A549 (cell line): ENCODE data around the gene DEFB128. TPM values are rescaled to one million over a fixed set of nuclear protein-coding genes. Genes with fewer than 3 reads are reported as not detected.

Experiments used
- ATAC-seq, 2 experiments: fragments of 200-7000 bp in 1 of 2; fragments of >200 bp in 1 of 2; cut with Nextera tagmentation in 1 of 2; cut with Tn5 transposase in 1 of 2; 3 replicates each; pipeline versions ENCODE4 v1.8.0 to v1.9.1; 2018 to 2020; ENCODE audit warnings: mild to moderate bottlenecking in 1 of 2, moderate library complexity in 1 of 2
- CTCF ChIA-PET: fragments of 300-600 bp; sonication (Branson Sonifier 250); formaldehyde crosslinking; extraction: SDS; loops from one replicate; lab custom pipeline; 2021; ENCODE audit warnings: antibody characterized with exemption, inconsistent platforms; lab: Yijun Ruan, JAX
- POLR2A ChIA-PET: fragments of 350-600 bp; formaldehyde crosslinking; extraction: SDS; loops from one replicate; lab custom pipeline; 2021; ENCODE audit warnings: antibody characterized with exemption, inconsistent platforms; lab: Yijun Ruan, JAX
- DNase-seq, 2 experiments: peaks; one replicate each; pipeline versions ENCODE4 v3.0.0 to v3.0.0-alpha.2; 2011 to 2016; ENCODE audit warnings: low read depth in 1 of 2, low spot score in 1 of 2
- FAIRE-seq: peaks from 2 replicates; lab custom pipeline; 2011; peaks lifted over from hg19 to GRCh38; lab: Jason Lieb, UNC
- H3K27ac ChIP-seq, 2 experiments: fragments of >200 bp; sonication (Bioruptor Twin); formaldehyde crosslinking; 3 replicates each; pipeline ENCODE4 v1.5.1; 2016 to 2017
- H3K4me1 ChIP-seq: fragments of >200 bp; sonication (Bioruptor Twin); formaldehyde crosslinking; 3 replicates; pipeline ENCODE4 v1.6.1; 2016
- H3K4me2 ChIP-seq: fragments of >200 bp; sonication (Bioruptor Twin); formaldehyde crosslinking; 3 replicates; pipeline ENCODE4 v1.6.1; 2016
- H3K4me3 ChIP-seq: fragments of >200 bp; sonication (Bioruptor Twin); formaldehyde crosslinking; 3 replicates; pipeline ENCODE4 v1.5.1; 2016
- H3K9me3 ChIP-seq: fragments of >200 bp; sonication (Bioruptor Twin); formaldehyde crosslinking; 3 replicates; pipeline ENCODE4 v1.6.1; 2016
- CBX2 ChIP-seq: fragments of 200-600 bp; sonication (generic); IDR thresholded peaks from 2 replicates; pipeline ENCODE4 v1.6.1; 2016; ENCODE audit warnings: low read depth, mild to moderate bottlenecking, borderline replicate concordance
- CBX8 ChIP-seq: fragments of 200-600 bp; sonication (generic); IDR thresholded peaks from 2 replicates; pipeline ENCODE4 v1.6.1; 2016
- CHD2 ChIP-seq: fragments of 150-350 bp; IDR thresholded peaks from 2 replicates; pipeline ENCODE4 v1.6.1; 2014; ENCODE audit warnings: low read length; ENCODE audit not compliant: partially characterized antibody
- CHD4 ChIP-seq: fragments of 200-600 bp; sonication (generic); IDR thresholded peaks from 2 replicates; pipeline ENCODE4 v1.6.1; 2016; ENCODE audit warnings: antibody characterized with exemption, mild to moderate bottlenecking, borderline replicate concordance
- CTCF ChIP-seq: fragments of >200 bp; sonication (Bioruptor Twin); formaldehyde crosslinking; IDR thresholded peaks from 3 replicates; pipeline ENCODE4 v1.5.1; 2016
- EHMT2 ChIP-seq: fragments of 200-600 bp; sonication (generic); IDR thresholded peaks from 2 replicates; pipeline ENCODE4 v1.6.1; 2016; ENCODE audit warnings: antibody characterized with exemption, low read depth, mild to moderate bottlenecking, moderate library complexity
- EP300 ChIP-seq, 2 experiments: fragments of >200 bp; sonication (Bioruptor Twin); formaldehyde crosslinking; IDR thresholded peaks; 2 replicates in 1 of 2; 3 replicates in 1 of 2; pipeline ENCODE4 v1.6.1; 2016 to 2017
- ESRRA ChIP-seq: fragments of 150-350 bp; IDR thresholded peaks from 2 replicates; pipeline ENCODE4 v1.6.1; 2014; ENCODE audit warnings: mild to moderate bottlenecking, low read length, borderline replicate concordance
- FOSB ChIP-seq: fragments of 250-450 bp; sonication (Bioruptor Pico); IDR thresholded peaks from 2 replicates; pipeline ENCODE4 v1.5.0; 2020; ENCODE audit warnings: mild to moderate bottlenecking, moderate library complexity
- FOSL2 ChIP-seq, 2 experiments: fragments of 450-650 bp in 1 of 2; fragments of >200 bp in 1 of 2; sonication (Bioruptor Twin) in 1 of 2; formaldehyde crosslinking; IDR thresholded peaks; 2 replicates each; pipeline versions ENCODE4 v1.5.0 to v1.6.1; 2016 to 2020; ENCODE audit warnings: mild to moderate bottlenecking in 1 of 2, moderate library complexity in 1 of 2
- HDAC2 ChIP-seq: fragments of 200-600 bp; sonication (generic); IDR thresholded peaks from 2 replicates; pipeline ENCODE4 v1.6.1; 2016
- HEYL ChIP-seq: fragments of 250-450 bp; sonication (Bioruptor Pico); IDR thresholded peaks from 2 replicates; pipeline ENCODE4 v1.8.0; 2021; ENCODE audit warnings: mild to moderate bottlenecking, moderate library complexity
- HOXB13 ChIP-seq: fragments of 250-450 bp; sonication (Bioruptor Pico); IDR thresholded peaks from 2 replicates; pipeline ENCODE4 v1.5.0; 2020; ENCODE audit warnings: low read depth, mild to moderate bottlenecking, moderate library complexity
- HOXB5 ChIP-seq: fragments of 250-450 bp; sonication (Bioruptor Pico); IDR thresholded peaks from 2 replicates; pipeline ENCODE4 v1.5.0; 2020; ENCODE audit warnings: mild to moderate bottlenecking, moderate library complexity
- JUNB ChIP-seq: fragments of >200 bp; sonication (Bioruptor Twin); formaldehyde crosslinking; IDR thresholded peaks from 2 replicates; pipeline ENCODE4 v1.6.1; 2016
- KDM1A ChIP-seq: fragments of 200-600 bp; sonication (generic); IDR thresholded peaks from 2 replicates; pipeline ENCODE4 v1.6.1; 2016; ENCODE audit warnings: low read depth, mild to moderate bottlenecking
- MYC ChIP-seq: IDR thresholded peaks from 2 replicates; pipeline ENCODE4 v1.6.1; 2012; ENCODE audit warnings: mild to moderate bottlenecking, inconsistent platforms, low read length, improper control_type of control experiment, borderline replicate concordance
- NPAS2 ChIP-seq: fragments of 250-450 bp; sonication (Bioruptor Pico); IDR thresholded peaks from 2 replicates; pipeline ENCODE4 v1.8.0; 2022; ENCODE audit warnings: mild to moderate bottlenecking, moderate library complexity, borderline replicate concordance
- NR3C1 ChIP-seq: fragments of >200 bp; sonication (Bioruptor Twin); formaldehyde crosslinking; IDR thresholded peaks from 3 replicates; pipeline ENCODE4 v1.6.1; 2017
- PHF8 ChIP-seq: fragments of 200-600 bp; sonication (generic); IDR thresholded peaks from 2 replicates; pipeline ENCODE4 v1.6.1; 2016; ENCODE audit warnings: low read depth, mild to moderate bottlenecking, antibody characterized with exemption, moderate library complexity, borderline replicate concordance
- POLR2A ChIP-seq: IDR thresholded peaks from 2 replicates; pipeline ENCODE4 v1.6.1; 2012; ENCODE audit warnings: mild to moderate bottlenecking, low read length
- RCOR1 ChIP-seq: fragments of 150-350 bp; IDR thresholded peaks from 2 replicates; pipeline ENCODE4 v1.6.1; 2014; ENCODE audit warnings: antibody characterized with exemption, low read length, low read depth
- RFX5 ChIP-seq: fragments of 450-650 bp; IDR thresholded peaks from 2 replicates; pipeline ENCODE4 v1.7.1; 2014; ENCODE audit warnings: antibody characterized with exemption, mild to moderate bottlenecking, moderate library complexity
- RNF2 ChIP-seq: fragments of 200-600 bp; sonication (generic); IDR thresholded peaks from 2 replicates; pipeline ENCODE4 v1.6.1; 2016; ENCODE audit warnings: low read depth, mild to moderate bottlenecking, antibody characterized with exemption, moderate library complexity, borderline replicate concordance
- SMC3 ChIP-seq: fragments of >200 bp; sonication (Bioruptor Twin); formaldehyde crosslinking; IDR thresholded peaks from 3 replicates; pipeline ENCODE4 v1.6.1; 2018; ENCODE audit warnings: inconsistent platforms
- SREBF2 ChIP-seq: fragments of 450-650 bp; IDR thresholded peaks from 2 replicates; pipeline ENCODE4 v1.6.1; 2014; ENCODE audit warnings: mild to moderate bottlenecking, moderate library complexity
- TFCP2L1 ChIP-seq: fragments of 250-450 bp; sonication (Bioruptor Pico); IDR thresholded peaks from 2 replicates; pipeline ENCODE4 v1.5.0; 2021; ENCODE audit warnings: mild to moderate bottlenecking
- ZC3H11A ChIP-seq: fragments of 450-650 bp; IDR thresholded peaks from 2 replicates; pipeline ENCODE4 v1.6.1; 2014; ENCODE audit warnings: antibody characterized with exemption, mild to moderate bottlenecking
- ZNF302 ChIP-seq: fragments of 250-450 bp; sonication (Bioruptor Pico); IDR thresholded peaks from 2 replicates; pipeline ENCODE4 v1.9.0; 2021; ENCODE audit warnings: inconsistent platforms, mild to moderate bottlenecking, moderate library complexity
- WGBS: methylation state at CpG from one replicate; pipeline ENCODE4 v1.1.6; 2017; ENCODE audit errors: missing lambda C conversion rate; 5-methylcytosine and 5-hydroxymethylcytosine counted together
- polyA plus RNA-seq, 4 experiments: library from polyadenylated mRNA; depleted of rRNA in 3 of 4; stranded (reverse); fragments of >200 nt; fragmentation: RNase III in 1 of 4; extraction: RNeasy Plus Mini Kit Qiagen cat#74134 plus additional on column Dnase treatment in 1 of 4; gene quantifications; 2 replicates in 3 of 4; 3 replicates in 1 of 4; pipeline ENCODE4 v1.2.3, GENCODE V29; 2011 to 2017
- TF ChIP-seq, protein P1 (sequence below): fragments of 250-450 bp; sonication (Bioruptor Pico); IDR thresholded peaks from 2 replicates; pipeline ENCODE4 v1.5.0; 2021; ENCODE audit warnings: mild to moderate bottlenecking, moderate library complexity, borderline replicate concordance
- TF ChIP-seq, protein P2 (sequence below): fragments of 450-650 bp; IDR thresholded peaks from 2 replicates; pipeline ENCODE4 v1.6.1; 2014; ENCODE audit warnings: antibody characterized with exemption
- TF ChIP-seq, protein P3 (sequence below): IDR thresholded peaks from 2 replicates; pipeline ENCODE4 v1.6.1; 2012; ENCODE audit warnings: low read depth, borderline replicate concordance

Gene DEFB128
- polyA plus RNA-seq, 2 of the 4 experiments (the other 2 are of a cell fraction) = not detected

GRCh38 chr20:210809-211502, 21.4 kb upstream of the DEFB128 start:
- ATAC-seq = peak in 1 of 2 experiments; percentile 25; a peak in 2 of 6 replicates
- CTCF ChIA-PET = interaction anchor here (0.9 to 1.7 kb wide), 5 partner anchors 12 to 120 kb away, joined by 3 to 8 read pairs (median 3); no protein-coding TSS in a partner anchor
- WGBS = 5% methylated on average over 7 of the region's 7 CpGs
- Histone ChIP-seq H3K4me1 (no peaks in the 10 kb centered on the region), H3K4me2 (no peak overlapping the region)
- TF ChIP-seq MYC = no peak
- TF ChIP-seq HOXB5 = no peak
- no peak for TF ChIP-seq FOSB (CRISPR knock-in tag)
- no peak for TF ChIP-seq RCOR1
- no peak for TF ChIP-seq SREBF2
- TF ChIP-seq, protein P1, sequence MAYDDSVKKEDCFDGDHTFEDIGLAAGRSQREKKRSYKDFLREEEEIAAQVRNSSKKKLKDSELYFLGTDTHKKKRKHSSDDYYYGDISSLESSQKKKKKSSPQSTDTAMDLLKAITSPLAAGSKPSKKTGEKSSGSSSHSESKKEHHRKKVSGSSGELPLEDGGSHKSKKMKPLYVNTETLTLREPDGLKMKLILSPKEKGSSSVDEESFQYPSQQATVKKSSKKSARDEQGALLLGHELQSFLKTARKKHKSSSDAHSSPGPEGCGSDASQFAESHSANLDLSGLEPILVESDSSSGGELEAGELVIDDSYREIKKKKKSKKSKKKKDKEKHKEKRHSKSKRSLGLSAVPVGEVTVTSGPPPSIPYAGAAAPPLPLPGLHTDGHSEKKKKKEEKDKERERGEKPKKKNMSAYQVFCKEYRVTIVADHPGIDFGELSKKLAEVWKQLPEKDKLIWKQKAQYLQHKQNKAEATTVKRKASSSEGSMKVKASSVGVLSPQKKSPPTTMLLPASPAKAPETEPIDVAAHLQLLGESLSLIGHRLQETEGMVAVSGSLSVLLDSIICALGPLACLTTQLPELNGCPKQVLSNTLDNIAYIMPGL (CRISPR knock-in tag) = no peak
- TF ChIP-seq CHD4 = no peak
- TF ChIP-seq CHD2 = no peak
- TF ChIP-seq POLR2A = no peak
- no peak for TF ChIP-seq FOSL2 (IDR thresholded peaks at IDR 0.05)
- TF ChIP-seq FOSL2 (CRISPR knock-in tag; IDR thresholded peaks at IDR 0.05) = no peak
- no peak for TF ChIP-seq RNF2
- TF ChIP-seq NR3C1 = no peak
- no peak for TF ChIP-seq ZC3H11A
- TF ChIP-seq SMC3 = no peak
- TF ChIP-seq, all 56 proteins: peak for 0
- Histone ChIP-seq H3K9me3 (no peaks in the 10 kb centered on the region), H3K4me3 (no peak overlapping the region), H3K27ac (no peak overlapping the region)
- POLR2A ChIA-PET = no interaction called here
- FAIRE-seq (peak; percentile 83), DNase-seq (no peak)

DNA sequence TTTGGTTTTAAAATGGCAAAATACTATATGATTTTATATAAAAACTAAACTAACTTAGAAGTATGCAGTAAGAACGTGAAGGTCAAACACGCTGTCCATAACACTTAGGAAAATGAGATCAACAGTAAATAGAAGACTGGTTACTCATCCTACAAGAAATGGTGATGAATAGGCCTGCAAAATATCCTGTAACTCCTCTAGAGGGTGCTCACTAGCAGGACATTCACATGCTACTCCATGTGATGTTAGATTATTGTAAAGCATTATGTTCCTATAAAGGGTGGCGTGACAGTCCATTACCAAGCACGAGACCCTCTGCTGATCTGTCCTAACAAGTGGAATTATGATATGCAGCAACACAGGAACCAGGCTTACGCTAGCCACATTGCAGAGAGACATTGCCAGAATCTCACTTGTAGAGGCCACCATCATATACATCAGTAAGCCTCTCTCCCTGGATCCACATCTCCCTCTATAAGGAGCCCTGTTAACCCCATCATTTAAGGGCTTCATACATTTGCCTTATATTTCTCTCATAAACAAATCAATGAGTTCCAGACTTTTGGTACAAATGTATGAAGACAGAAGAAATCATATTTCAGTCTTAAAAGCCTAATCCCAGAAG, 19.5 kb upstream of the DEFB128 start:
- POLR2A ChIA-PET = no interaction called here
- TF ChIP-seq RFX5 = no peak
- no peak for TF ChIP-seq FOSL2 (IDR thresholded peaks at IDR 0.05)
- peak; percentile 48; the same call in 1 of the 2 replicates for TF ChIP-seq FOSL2 (CRISPR knock-in tag; IDR thresholded peaks at IDR 0.05)
- TF ChIP-seq, protein P2, sequence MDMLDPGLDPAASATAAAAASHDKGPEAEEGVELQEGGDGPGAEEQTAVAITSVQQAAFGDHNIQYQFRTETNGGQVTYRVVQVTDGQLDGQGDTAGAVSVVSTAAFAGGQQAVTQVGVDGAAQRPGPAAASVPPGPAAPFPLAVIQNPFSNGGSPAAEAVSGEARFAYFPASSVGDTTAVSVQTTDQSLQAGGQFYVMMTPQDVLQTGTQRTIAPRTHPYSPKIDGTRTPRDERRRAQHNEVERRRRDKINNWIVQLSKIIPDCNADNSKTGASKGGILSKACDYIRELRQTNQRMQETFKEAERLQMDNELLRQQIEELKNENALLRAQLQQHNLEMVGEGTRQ = no peak
- no peak for TF ChIP-seq EP300 (IDR thresholded peaks at IDR 0.05)
- TF ChIP-seq CBX2 = no peak
- no peak for TF ChIP-seq HOXB13 (CRISPR knock-in tag)
- no peak for TF ChIP-seq HDAC2
- no peak for TF ChIP-seq SREBF2
- peak; percentile 62 for TF ChIP-seq CTCF
- no peak for TF ChIP-seq KDM1A
- TF ChIP-seq CBX8 = no peak
- TF ChIP-seq HEYL (CRISPR knock-in tag) = no peak
- no peak for TF ChIP-seq MYC
- no peak for TF ChIP-seq EHMT2
- TF ChIP-seq PHF8 = no peak
- no peak for TF ChIP-seq RNF2
- TF ChIP-seq ZNF302 (CRISPR knock-in tag) = no peak
- peak; percentile 55; the same call in 2 of the 3 replicates for TF ChIP-seq SMC3
- 0 out of 2 replicates have a peak, but pooled peaks have one; percentile 10 for TF ChIP-seq NPAS2 (CRISPR knock-in tag)
- TF ChIP-seq TFCP2L1 (CRISPR knock-in tag) = no peak
- TF ChIP-seq JUNB = no peak
- TF ChIP-seq, protein P3, sequence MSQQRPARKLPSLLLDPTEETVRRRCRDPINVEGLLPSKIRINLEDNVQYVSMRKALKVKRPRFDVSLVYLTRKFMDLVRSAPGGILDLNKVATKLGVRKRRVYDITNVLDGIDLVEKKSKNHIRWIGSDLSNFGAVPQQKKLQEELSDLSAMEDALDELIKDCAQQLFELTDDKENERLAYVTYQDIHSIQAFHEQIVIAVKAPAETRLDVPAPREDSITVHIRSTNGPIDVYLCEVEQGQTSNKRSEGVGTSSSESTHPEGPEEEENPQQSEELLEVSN = no peak
- no peak for TF ChIP-seq POLR2A
- TF ChIP-seq ESRRA = no peak

More for the DNA sequence above, 19.5 kb upstream of the DEFB128 start:
- DNase-seq (peak; percentile 40 to 72), ATAC-seq (peak; percentile 84 to 95), FAIRE-seq (peak; percentile 49)
- Histone ChIP-seq H3K27ac (no peak overlapping the region), H3K4me2 (no peak overlapping the region), H3K4me1 (no peaks in the 10 kb centered on the region), H3K4me3 (no peak overlapping the region), H3K9me3 (no peaks in the 10 kb centered on the region)
- 10% methylated on average over 5 of the region's 5 CpGs for WGBS
- CTCF ChIA-PET = interaction anchor here (0.8 kb wide), 1 partner anchor 121 kb away, joined by 3 read pairs; no protein-coding TSS in a partner anchor
